Keratinocyte (primary cell): ENCODE data around the gene ARRDC3. TPM values are rescaled to one million over a fixed set of nuclear protein-coding genes. Genes with fewer than 3 reads are reported as not detected.

Experiments
- DNase-seq: peaks from one replicate; pipeline ENCODE4 v3.0.0-alpha.2; 2011; ENCODE audit warnings: low read depth, missing footprints, low spot score
- FAIRE-seq: peaks from 2 replicates; lab custom pipeline; 2011; peaks lifted over from hg19 to GRCh38; lab: Jason Lieb, UNC
- H2AFZ ChIP-seq: 2 replicates; pipeline ENCODE4 v1.6.0; 2012; ENCODE audit warnings: low read length, control low read depth, inconsistent platforms; ENCODE audit not compliant: control insufficient read depth
- H3K27ac ChIP-seq: 2 replicates; pipeline ENCODE4 v1.5.1; 2011; ENCODE audit warnings: low read length; ENCODE audit not compliant: control insufficient read depth, insufficient read depth
- H3K27me3 ChIP-seq: 3 replicates; pipeline ENCODE4 v1.6.0; 2011; ENCODE audit warnings: low read length; ENCODE audit not compliant: control insufficient read depth, insufficient read depth; ENCODE audit errors: extremely low read depth
- H3K36me3 ChIP-seq, 2 experiments: 2 replicates in 1 of 2; 3 replicates in 1 of 2; pipeline ENCODE4 v1.5.1; 2011; ENCODE audit warnings: low read length in 2 of 2, mild to moderate bottlenecking in 1 of 2; ENCODE audit not compliant: control insufficient read depth in 2 of 2, insufficient read depth in 2 of 2; ENCODE audit errors: extremely low read depth in 1 of 2
- H3K4me1 ChIP-seq: 3 replicates; pipeline ENCODE4 v1.5.1; 2011; ENCODE audit warnings: low read length; ENCODE audit not compliant: control insufficient read depth, insufficient read depth; ENCODE audit errors: extremely low read depth
- H3K4me2 ChIP-seq: 3 replicates; pipeline ENCODE4 v1.6.0; 2011; ENCODE audit warnings: low read depth, low read length; ENCODE audit not compliant: control insufficient read depth, insufficient read depth; ENCODE audit errors: extremely low read depth
- H3K4me3 ChIP-seq, 3 experiments: fragments of 200-600 bp in 1 of 3; sonication (generic) in 1 of 3; 2 replicates in 2 of 3; 3 replicates in 1 of 3; pipeline ENCODE4 v1.5.1; 2011 to 2016; ENCODE audit warnings: low read length in 3 of 3, mild to moderate bottlenecking in 3 of 3, control low read depth in 2 of 3, inconsistent platforms in 1 of 3, low read depth in 1 of 3, mixed read lengths in 1 of 3, mixed run types in 1 of 3, moderate library complexity in 1 of 3; ENCODE audit not compliant: control insufficient read depth in 2 of 3, insufficient read depth in 2 of 3; ENCODE audit errors: extremely low read depth in 1 of 3
- H3K79me2 ChIP-seq: 2 replicates; pipeline ENCODE4 v1.6.0; 2012; ENCODE audit warnings: low read length; ENCODE audit not compliant: control insufficient read depth, insufficient read depth
- H3K9ac ChIP-seq: 3 replicates; pipeline ENCODE4 v1.6.0; 2011; ENCODE audit warnings: low read length; ENCODE audit not compliant: control insufficient read depth, insufficient read depth; ENCODE audit errors: extremely low read depth
- H3K9me1 ChIP-seq: 3 replicates; pipeline ENCODE4 v1.6.0; 2011; ENCODE audit warnings: low read length; ENCODE audit not compliant: control insufficient read depth, insufficient read depth; ENCODE audit errors: extremely low read depth
- H3K9me3 ChIP-seq: 2 replicates; pipeline ENCODE4 v1.5.1; 2012; ENCODE audit warnings: low read depth, low read length; ENCODE audit not compliant: control insufficient read depth
- H4K20me1 ChIP-seq: 3 replicates; pipeline ENCODE4 v1.6.0; 2011; ENCODE audit warnings: low read length; ENCODE audit not compliant: control insufficient read depth, insufficient read depth; ENCODE audit errors: extremely low read depth
- CTCF ChIP-seq, 3 experiments: IDR thresholded peaks in 1 of 3; conservative IDR thresholded peaks in 1 of 3; optimal IDR thresholded peaks in 1 of 3; 2 replicates in 2 of 3; 3 replicates in 1 of 3; pipeline versions ENCODE3 to v1.5.1; 2011; ENCODE audit warnings: low read length in 3 of 3, mild to moderate bottlenecking in 3 of 3, moderate library complexity in 2 of 3, control low read depth in 1 of 3, inconsistent platforms in 1 of 3; ENCODE audit not compliant: insufficient read depth in 2 of 3; ENCODE audit errors: extremely low read depth in 1 of 3
- EZH2 ChIP-seq: IDR thresholded peaks from one replicate; pipeline ENCODE4 v1.6.1; 2012; ENCODE audit warnings: inconsistent platforms, mild to moderate bottlenecking, low read length, moderate library complexity
- dilution Hi-C: fragments of 300-500 bp; cut with MboI; formaldehyde crosslinking; loops from one replicate; pipeline ENCODE4 v1.7.0; 2020; ENCODE audit warnings: low sequenced_read_pairs; ENCODE audit not compliant: extremely low pct_ligation_motif_present
- polyA plus RNA-seq, 5 experiments: library from polyadenylated mRNA; depleted of rRNA in 3 of 5; stranded (reverse) in 3 of 5; stranded (forward) in 1 of 5; unstranded in 1 of 5; fragments of >200 nt; gene quantifications; 1 replicate in 1 of 5; 2 replicates in 3 of 5; 3 replicates in 1 of 5; pipeline versions ENCODE4 v1.2.1 to v1.2.3, GENCODE V29; 2011 to 2012; ENCODE audit warnings: missing spikeins in 2 of 5, low read depth in 1 of 5, low replicate concordance in 1 of 5

ARRDC3 gene
- polyA plus RNA-seq, 1 donor (not counting 4 experiments of a cell fraction or from before 2014, with no cell fraction given): 8.9 TPM

DNA sequence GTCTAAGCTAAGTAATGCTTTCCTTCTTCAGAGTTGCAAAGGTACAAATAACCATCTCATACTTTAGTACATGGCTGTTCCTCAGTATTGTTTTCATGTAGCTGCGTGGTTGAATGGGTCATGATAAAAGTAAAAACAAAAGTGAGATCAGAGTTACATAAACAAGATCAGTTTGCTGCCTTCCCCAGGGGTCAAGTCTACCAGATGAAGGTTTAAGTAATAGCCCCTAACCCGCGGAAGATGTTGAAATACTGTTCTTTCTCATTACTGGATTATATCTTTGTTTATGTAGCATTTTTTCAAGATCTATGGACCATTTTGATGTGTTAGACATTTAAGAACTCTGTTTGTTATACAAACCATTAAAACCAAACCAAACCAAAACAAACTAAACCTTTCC lies 34.1 kb upstream of the ARRDC3 start:
- H3K36me3 ChIP-seq: no peaks in the 10 kb centered on the region
- no peaks in the 10 kb centered on the region for H3K27me3 ChIP-seq
- no peaks in the 10 kb centered on the region for H3K79me2 ChIP-seq
- FAIRE-seq (no peak), DNase-seq (no peak)
- no peaks in the 10 kb centered on the region for H3K9me1 ChIP-seq
- no peak overlapping the region for H3K4me3 ChIP-seq
- H3K9me3 ChIP-seq: no peaks in the 10 kb centered on the region
- no peaks in the 10 kb centered on the region for H4K20me1 ChIP-seq
- no peak overlapping the region for H3K27ac ChIP-seq
- no peak overlapping the region for H3K9ac ChIP-seq
- dilution Hi-C loops: no loop called here
- H2AFZ ChIP-seq: no peak overlapping the region
- TF ChIP-seq EZH2: no peak
- no peak for TF ChIP-seq CTCF (optimal IDR thresholded peaks at IDR 0.05 in 1 of 3, IDR thresholded peaks at IDR 0.05 in 1 of 3, conservative IDR thresholded peaks at IDR 0.05 in 1 of 3; ENCODE audit: extremely low read depth in 1 of 3, insufficient read depth in 2 of 3, low read length in 3 of 3)
- H3K4me2 ChIP-seq: no peak overlapping the region
- no peaks in the 10 kb centered on the region for H3K4me1 ChIP-seq

GRCh38 chr5:91416491-91416890 lies 33.4 kb upstream of the ARRDC3 start:
- no peaks in the 10 kb centered on the region for H3K27me3 ChIP-seq
- H3K4me3 ChIP-seq: no peak overlapping the region
- no peak for TF ChIP-seq EZH2
- TF ChIP-seq CTCF (optimal IDR thresholded peaks at IDR 0.05 in 1 of 3, IDR thresholded peaks at IDR 0.05 in 1 of 3, conservative IDR thresholded peaks at IDR 0.05 in 1 of 3; ENCODE audit: extremely low read depth in 1 of 3, insufficient read depth in 2 of 3, low read length in 3 of 3): no peak
- dilution Hi-C loops: no loop called here
- no peak overlapping the region for H2AFZ ChIP-seq
- no peak overlapping the region for H3K9ac ChIP-seq
- DNase-seq (no peak), FAIRE-seq (no peak)
- H3K27ac ChIP-seq: no peak overlapping the region
- H3K9me1 ChIP-seq: no peaks in the 10 kb centered on the region
- no peak overlapping the region for H3K4me2 ChIP-seq
- H3K36me3 ChIP-seq: no peaks in the 10 kb centered on the region
- no peaks in the 10 kb centered on the region for H3K4me1 ChIP-seq
- H3K9me3 ChIP-seq: no peaks in the 10 kb centered on the region
- H3K79me2 ChIP-seq: no peaks in the 10 kb centered on the region
- no peaks in the 10 kb centered on the region for H4K20me1 ChIP-seq
